ENCODE measurements around the gene CCDC7. TPM values are rescaled to one million over a fixed set of nuclear protein-coding genes. Genes with fewer than 3 reads are reported as not detected.

The CCDC7 gene
- total RNA-seq, 2 experiments from 2014 or later = 9.8 to 12.3 TPM

GRCh38 chr10:32419615-32420014, 26.3 kb upstream of the CCDC7 start:
- no peak for DNase-seq (ENCODE audit: low spot score)
- H3K4me3 ChIP-seq (ENCODE audit: low read depth, low read length, poor library complexity, severe bottlenecking) = no peak overlapping the region
- BruUV-seq (replicated peaks) = no TSS peak
- H3K9me2 ChIP-seq (ENCODE audit: insufficient read depth, low read length) = no peaks in the 10 kb centered on the region; the same call in 1 of the 2 replicates
- H3K9me3 ChIP-seq (ENCODE audit: low read length) = no peaks in the 10 kb centered on the region
- CTCF ChIA-PET (ENCODE audit: unreplicated experiment) = no interaction called here
- POLR2A ChIA-PET = interaction anchor here (0.6 kb wide), 1 partner anchor 14 kb away, joined by 3 read pairs; no protein-coding TSS in a partner anchor
- H3K4me2 ChIP-seq (ENCODE audit: low read length) = no peak overlapping the region
- H2AFZ ChIP-seq (ENCODE audit: low read length) = no peak overlapping the region
- intact Hi-C loops (cut with micrococcal nuclease; ENCODE audit: unreplicated experiment) = no loop called here
- H3K36me3 ChIP-seq (ENCODE audit: insufficient read depth, low read length) = no peaks in the 10 kb centered on the region
- H3K4me1 ChIP-seq (ENCODE audit: insufficient read depth, low read length, poor library complexity, severe bottlenecking) = no peaks in the 10 kb centered on the region
- TF ChIP-seq EZH2phosphoT487 (IDR thresholded peaks at IDR 0.05; ENCODE audit: borderline replicate concordance, low read depth, low read length) (no peak), CTCF (conservative IDR thresholded peaks at IDR 0.05; ENCODE audit: low read length) (no peak)
- no peaks in the 10 kb centered on the region for H4K20me1 ChIP-seq (ENCODE audit: insufficient read depth, low read length)
- H3K27ac ChIP-seq (ENCODE audit: low read depth, low read length, poor library complexity, severe bottlenecking) = no peak overlapping the region
- H3K79me2 ChIP-seq (ENCODE audit: insufficient read depth, low read depth, low read length) = no peaks in the 10 kb centered on the region

DNA sequence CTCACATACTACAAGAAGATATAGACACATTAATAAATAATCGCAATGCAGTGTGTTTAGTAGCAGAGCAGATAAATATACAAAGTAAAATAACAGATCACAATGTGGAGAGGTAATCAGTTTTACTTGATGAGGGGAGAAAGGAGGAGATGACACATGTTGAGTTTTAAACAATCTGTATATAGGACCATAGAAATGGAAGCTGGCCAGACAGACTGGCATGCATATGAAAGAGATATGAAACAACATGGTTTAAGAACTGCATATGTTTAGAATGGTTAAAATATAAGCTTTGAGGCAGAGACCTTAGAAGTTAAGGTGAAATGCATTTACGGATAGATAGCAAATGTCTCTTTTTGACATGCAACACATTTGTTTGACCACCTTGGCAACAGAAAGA, 19.8 kb upstream of the CCDC7 start:
- Histone ChIP-seq H3K79me2 (ENCODE audit: insufficient read depth, low read depth, low read length) (no peaks in the 10 kb centered on the region), H4K20me1 (ENCODE audit: insufficient read depth, low read length) (no peaks in the 10 kb centered on the region), H3K27ac (ENCODE audit: low read depth, low read length, poor library complexity, severe bottlenecking) (no peak overlapping the region), H3K36me3 (ENCODE audit: insufficient read depth, low read length) (no peaks in the 10 kb centered on the region), H3K9me2 (ENCODE audit: insufficient read depth, low read length) (no peaks in the 10 kb centered on the region; the same call in 1 of the 2 replicates), H3K4me1 (ENCODE audit: insufficient read depth, low read length, poor library complexity, severe bottlenecking) (no peaks in the 10 kb centered on the region), H3K4me3 (ENCODE audit: low read depth, low read length, poor library complexity, severe bottlenecking) (no peak overlapping the region), H3K4me2 (ENCODE audit: low read length) (no peak overlapping the region), H3K9me3 (ENCODE audit: low read length) (no peaks in the 10 kb centered on the region), H2AFZ (ENCODE audit: low read length) (no peak overlapping the region)
- ChIA-PET POLR2A (no interaction called here), CTCF (ENCODE audit: unreplicated experiment) (no interaction called here)
- no peak for DNase-seq (ENCODE audit: low spot score)
- no TSS peak for BruUV-seq (replicated peaks)
- intact Hi-C loops (cut with micrococcal nuclease; ENCODE audit: unreplicated experiment) = no loop called here
- TF ChIP-seq CTCF (conservative IDR thresholded peaks at IDR 0.05; ENCODE audit: low read length) (no peak), EZH2phosphoT487 (IDR thresholded peaks at IDR 0.05; ENCODE audit: borderline replicate concordance, low read depth, low read length) (no peak)

- Histone ChIP-seq H2AFZ (ENCODE audit: low read length) (no peak overlapping the region), H3K4me1 (ENCODE audit: insufficient read depth, low read length, poor library complexity, severe bottlenecking) (no peaks in the 10 kb centered on the region), H4K20me1 (ENCODE audit: insufficient read depth, low read length) (no peaks in the 10 kb centered on the region), H3K79me2 (ENCODE audit: insufficient read depth, low read depth, low read length) (no peaks in the 10 kb centered on the region), H3K4me2 (ENCODE audit: low read length) (no peak overlapping the region), H3K4me3 (ENCODE audit: low read depth, low read length, poor library complexity, severe bottlenecking) (no peak overlapping the region), H3K9me2 (ENCODE audit: insufficient read depth, low read length) (no peaks in the 10 kb centered on the region), H3K27ac (ENCODE audit: low read depth, low read length, poor library complexity, severe bottlenecking) (no peak overlapping the region), H3K36me3 (ENCODE audit: insufficient read depth, low read length) (no peaks in the 10 kb centered on the region), H3K9me3 (ENCODE audit: low read length) (no peaks in the 10 kb centered on the region)
- POLR2A ChIA-PET = interaction anchor here (0.7 kb wide), 1 partner anchor 13 kb away, joined by 3 read pairs; no protein-coding TSS in a partner anchor
- BruUV-seq (replicated peaks) = no TSS peak
- intact Hi-C loops (cut with micrococcal nuclease; ENCODE audit: unreplicated experiment) = no loop called here
- no peak for DNase-seq (ENCODE audit: low spot score)
- TF ChIP-seq EZH2phosphoT487 (IDR thresholded peaks at IDR 0.05; ENCODE audit: borderline replicate concordance, low read depth, low read length) = no peak
- TF ChIP-seq CTCF (conservative IDR thresholded peaks at IDR 0.05; ENCODE audit: low read length) = no peak
- CTCF ChIA-PET (ENCODE audit: unreplicated experiment) = no interaction called here
These were observed 12.4 kb upstream of the CCDC7 start for GRCh38 chr10:32433542-32433941.
